NB4 (cell line): ENCODE data around the gene SLC49A3.
"Not testable (repeated sequence)": the region's sequence is repeated elsewhere in the genome, so short reads cannot be mapped to it uniquely, and the experiment has no call there.

ENCODE experiments used
- DNase-seq: peaks from one replicate; pipeline ENCODE4 v3.0.0; 2010; ENCODE audit warnings: low read depth
- H3K4me3 ChIP-seq: one replicate; pipeline ENCODE4 v1.5.1; 2011; ENCODE audit warnings: mild to moderate bottlenecking, low read depth, low read length, moderate library complexity
- CTCF ChIP-seq: IDR thresholded peaks from one replicate; pipeline ENCODE4 v1.5.1; 2012; ENCODE audit warnings: low read depth, low read length
- MAX ChIP-seq: IDR thresholded peaks from 2 replicates; pipeline ENCODE4 v1.6.1; 2011; ENCODE audit warnings: low read depth, low read length
- MYC ChIP-seq: IDR thresholded peaks from 2 replicates; pipeline ENCODE4 v1.6.1; 2011; ENCODE audit warnings: low read depth, low read length
- POLR2A ChIP-seq: IDR thresholded peaks from 2 replicates; pipeline ENCODE4 v1.6.1; 2011; ENCODE audit warnings: mild to moderate bottlenecking; ENCODE audit not compliant: insufficient read length; ENCODE audit errors: extremely low read depth

Gene SLC49A3

GRCh38 chr4:648579-649292, 40.2 kb downstream of the SLC49A3 start:
- no peak for DNase-seq
- H3K4me3 ChIP-seq = no peak overlapping the region
- no peak for TF ChIP-seq MYC
- no peak for TF ChIP-seq CTCF
- no peak for TF ChIP-seq POLR2A
- TF ChIP-seq MAX = no peak

GRCh38 chr4:647481-647880, 41.5 kb downstream of the SLC49A3 start:
- DNase-seq = no peak
- H3K4me3 ChIP-seq = no peak overlapping the region
- TF ChIP-seq POLR2A (no peak), MYC (no peak), CTCF (no peak), MAX (no peak)

GRCh38 chr4:646460-646859, 42.5 kb downstream of the SLC49A3 start:
- no peak for DNase-seq
- no peak for TF ChIP-seq CTCF
- TF ChIP-seq MYC = no peak
- no peak overlapping the region for H3K4me3 ChIP-seq

GRCh38 chr4:642366-642765, 46.6 kb downstream of the SLC49A3 start:
- not testable (repeated sequence) for DNase-seq

GRCh38 chr4:637536-638280, 51.2 kb downstream of the SLC49A3 start:
- DNase-seq = no peak
- no peak overlapping the region for H3K4me3 ChIP-seq
- no peak for TF ChIP-seq MYC
- no peak for TF ChIP-seq POLR2A
- no peak for TF ChIP-seq MAX
- no peak for TF ChIP-seq CTCF

More at GRCh38 chr4:642366-642765, 46.6 kb downstream of the SLC49A3 start:
- H3K4me3 ChIP-seq = not testable (repeated sequence)

- no peak for TF ChIP-seq MAX
- no peak overlapping the region for H3K4me3 ChIP-seq
- no peak for DNase-seq
These were observed 52.3 kb downstream of the SLC49A3 start for GRCh38 chr4:636628-637159.
